ENCODE measurements around the gene NLGN2.
A peak's percentile ranks its signal among the peaks of the same experiment; 100 is the strongest.

NLGN2 gene

DNA sequence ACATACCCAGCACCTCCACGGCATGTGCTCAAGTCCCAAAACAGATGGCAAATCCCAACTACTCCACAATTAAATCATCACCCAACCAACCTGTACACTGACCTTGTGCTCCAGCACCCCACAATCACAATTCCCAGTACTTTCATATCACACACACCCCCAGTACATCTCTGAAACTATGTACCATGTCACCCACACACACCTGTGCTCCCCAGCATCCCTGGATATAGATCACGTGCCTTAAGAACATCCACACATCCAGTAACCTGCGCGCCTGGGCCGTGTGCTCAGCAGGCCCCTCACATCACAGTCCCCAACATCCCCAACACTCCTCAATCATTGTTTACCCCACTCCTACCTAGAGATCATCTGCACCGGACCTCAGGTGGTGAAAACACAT is 2.1 kb downstream of the NLGN2 start:
- FAIRE-seq (no peak), DNase-seq (ENCODE audit: extremely low spot score, insufficient read length, low read depth) (no peak)

- DNase-seq (ENCODE audit: extremely low spot score, insufficient read length, low read depth) (no peak), FAIRE-seq (no peak)
Observed at GRCh38 chr17:7410634-7411426, 3.2 kb downstream of the NLGN2 start.

DNA sequence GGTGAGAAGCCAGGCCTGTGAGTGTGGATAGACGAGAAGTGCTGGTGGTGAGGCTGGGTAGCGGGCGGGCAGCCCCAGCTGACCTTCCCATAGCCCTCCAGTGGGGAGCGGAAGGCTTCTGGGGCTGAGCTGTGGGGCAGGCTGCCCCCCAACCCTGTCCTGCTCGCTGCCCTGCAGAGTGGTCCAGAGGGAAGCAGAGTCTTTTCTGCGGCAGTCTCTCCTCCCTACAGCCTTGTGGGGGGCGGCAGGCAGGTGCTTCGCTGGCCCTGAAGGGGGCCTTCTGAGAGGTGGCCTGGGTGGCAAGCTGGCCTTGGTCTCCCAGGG is 3.7 kb downstream of the NLGN2 start:
- FAIRE-seq (no peak), DNase-seq (ENCODE audit: extremely low spot score, insufficient read length, low read depth) (no peak)

DNA sequence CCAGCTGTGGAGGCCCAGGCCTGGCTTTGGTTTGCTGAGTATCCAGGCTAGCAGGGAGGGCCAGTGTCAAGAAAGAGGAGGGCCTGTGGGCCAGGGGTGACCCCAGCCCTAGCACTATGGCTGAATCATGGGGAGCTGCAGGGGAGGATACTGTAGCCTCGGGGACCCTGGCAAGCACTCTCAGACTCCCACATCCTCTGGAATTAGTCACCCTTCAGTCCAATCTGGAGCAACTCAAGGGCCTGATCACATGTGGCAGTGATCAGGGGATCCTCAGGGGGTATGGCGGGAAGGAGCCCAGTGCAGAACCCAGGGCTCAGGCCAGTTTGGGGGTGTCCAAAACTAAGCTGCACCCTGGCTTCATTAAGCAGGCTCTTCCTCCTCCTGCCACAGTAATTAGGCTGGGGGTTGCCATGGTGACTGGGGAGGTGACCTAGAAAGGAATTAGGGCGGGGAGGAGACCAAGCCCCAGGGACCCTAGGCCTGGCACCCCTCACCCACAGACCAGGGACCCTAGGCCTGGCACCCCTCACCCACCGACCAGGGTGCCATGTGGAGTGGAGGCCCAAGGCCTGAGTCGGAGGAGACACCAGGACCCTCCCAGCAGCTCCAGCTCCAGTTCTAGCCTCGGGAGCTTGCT is 5.8 kb downstream of the NLGN2 start:
- FAIRE-seq (no peak), DNase-seq (ENCODE audit: extremely low spot score, insufficient read length, low read depth) (no peak)

DNA sequence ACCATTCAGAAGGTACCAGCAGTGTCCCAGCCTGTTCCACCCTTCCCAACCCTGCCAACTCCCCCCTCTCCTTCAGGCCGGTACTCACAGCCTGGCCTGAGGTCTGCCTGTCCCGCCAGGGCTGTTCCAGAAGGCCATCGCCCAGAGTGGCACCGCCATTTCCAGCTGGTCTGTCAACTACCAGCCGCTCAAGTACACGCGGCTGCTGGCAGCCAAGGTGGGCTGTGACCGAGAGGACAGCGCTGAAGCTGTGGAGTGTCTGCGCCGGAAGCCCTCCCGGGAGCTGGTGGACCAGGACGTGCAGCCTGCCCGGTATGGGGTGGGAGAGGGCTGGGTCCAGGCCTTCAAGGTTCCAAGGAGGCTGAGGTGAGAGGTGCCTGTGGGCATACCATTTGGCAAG is 7.2 kb downstream of the NLGN2 start:
- DNase-seq (ENCODE audit: extremely low spot score, insufficient read length, low read depth) (no peak), FAIRE-seq (no peak)

DNA sequence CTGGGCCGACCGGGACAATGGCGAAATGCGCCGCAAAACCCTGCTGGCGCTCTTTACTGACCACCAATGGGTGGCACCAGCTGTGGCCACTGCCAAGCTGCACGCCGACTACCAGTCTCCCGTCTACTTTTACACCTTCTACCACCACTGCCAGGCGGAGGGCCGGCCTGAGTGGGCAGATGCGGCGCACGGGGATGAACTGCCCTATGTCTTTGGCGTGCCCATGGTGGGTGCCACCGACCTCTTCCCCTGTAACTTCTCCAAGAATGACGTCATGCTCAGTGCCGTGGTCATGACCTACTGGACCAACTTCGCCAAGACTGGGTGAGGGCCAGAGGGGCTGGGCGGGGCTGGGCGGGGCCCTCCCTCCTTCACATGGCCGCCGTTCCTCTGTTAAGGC is 8.1 kb downstream of the NLGN2 start:
- no peak for DNase-seq (ENCODE audit: extremely low spot score, insufficient read length, low read depth)
- FAIRE-seq: no peak

- FAIRE-seq (peak; percentile 65), DNase-seq (ENCODE audit: extremely low spot score, insufficient read length, low read depth) (no peak)
Observed at GRCh38 chr17:7416323-7416722, 8.7 kb downstream of the NLGN2 start.

- DNase-seq (ENCODE audit: extremely low spot score, insufficient read length, low read depth): no peak
- FAIRE-seq: no peak
Observed at GRCh38 chr17:7417056-7417655, 9.5 kb downstream of the NLGN2 start.

- no peak for DNase-seq (ENCODE audit: extremely low spot score, insufficient read length, low read depth)
- no peak for FAIRE-seq
Observed at GRCh38 chr17:7418472-7419152, 11.0 kb downstream of the NLGN2 start.

GRCh38 chr17:7419819-7420610 is 12.4 kb downstream of the NLGN2 start, which contains the start of gene SPEM1:
SPEM1 (plus strand) TSS chr17:7420324; CDS start chr17:7420385, 61 bp downstream.
- no peak for FAIRE-seq
- DNase-seq (ENCODE audit: extremely low spot score, insufficient read length, low read depth): no peak

DNA sequence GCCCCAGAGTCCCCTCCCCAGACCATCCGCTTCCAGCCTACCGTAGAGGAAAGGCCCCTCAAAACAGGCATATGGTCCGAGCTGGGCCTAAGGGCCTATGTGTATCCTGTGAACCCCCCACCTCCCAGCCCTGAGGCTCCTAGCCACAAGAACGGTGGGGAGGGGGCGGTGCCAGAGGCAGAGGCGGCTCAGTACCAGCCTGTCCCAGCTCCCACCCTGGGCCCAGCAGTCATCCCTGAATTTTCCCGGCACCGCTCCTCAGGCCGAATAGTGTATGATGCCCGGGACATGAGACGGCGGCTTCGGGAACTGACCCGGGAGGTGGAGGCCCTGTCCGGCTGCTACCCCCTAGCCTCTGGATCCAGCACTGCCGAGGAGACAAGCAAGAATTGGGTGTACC is 13.5 kb downstream of the NLGN2 start:
- DNase-seq (ENCODE audit: extremely low spot score, insufficient read length, low read depth): no peak
- FAIRE-seq: no peak

- no peak for FAIRE-seq
Observed at GRCh38 chr17:7423679-7424078, 16.0 kb downstream of the NLGN2 start.

GRCh38 chr17:7425316-7425715 is 17.7 kb downstream of the NLGN2 start, which contains the start of gene SPEM2:
SPEM2 (plus strand) TSS chr17:7425616; CDS start chr17:7425689, 73 bp downstream.
- no peak for FAIRE-seq
- no peak for DNase-seq (ENCODE audit: extremely low spot score, insufficient read length, low read depth)

More at GRCh38 chr17:7423679-7424078, 16.0 kb downstream of the NLGN2 start:
- DNase-seq (ENCODE audit: extremely low spot score, insufficient read length, low read depth): no peak

- DNase-seq (ENCODE audit: extremely low spot score, insufficient read length, low read depth) (no peak), FAIRE-seq (no peak)
Observed at GRCh38 chr17:7425756-7426155, 18.1 kb downstream of the NLGN2 start.

DNA sequence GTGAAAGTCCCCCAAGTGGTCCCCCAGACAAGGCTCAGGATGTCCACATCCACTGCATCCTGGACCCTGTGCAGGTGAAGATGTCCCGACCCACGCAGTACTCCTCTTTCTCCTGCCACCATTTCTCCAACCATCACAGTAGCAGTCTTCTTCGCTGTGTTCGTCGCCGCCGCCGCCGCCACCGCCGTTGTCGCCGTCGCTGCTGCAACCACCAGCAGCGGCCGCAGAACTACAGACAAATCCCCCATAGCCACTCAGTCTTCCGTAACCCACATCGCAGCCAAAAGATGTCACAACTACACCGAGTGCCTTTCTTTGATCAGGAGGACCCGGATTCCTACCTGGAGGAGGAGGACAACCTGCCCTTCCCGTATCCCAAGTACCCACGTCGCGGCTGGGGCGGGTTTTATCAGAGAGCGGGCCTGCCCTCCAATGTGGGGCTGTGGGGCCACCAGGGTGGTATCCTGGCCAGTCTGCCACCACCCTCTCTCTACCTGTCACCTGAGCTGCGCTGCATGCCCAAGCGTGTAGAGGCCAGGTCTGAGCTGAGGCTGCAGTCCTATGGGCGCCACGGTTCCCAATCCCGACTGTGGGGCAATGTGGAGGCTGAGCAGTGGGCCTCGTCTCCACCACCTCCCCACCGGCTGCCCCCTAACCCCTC is 18.7 kb downstream of the NLGN2 start:
- no peak for DNase-seq (ENCODE audit: extremely low spot score, insufficient read length, low read depth)
- no peak for FAIRE-seq

DNA sequence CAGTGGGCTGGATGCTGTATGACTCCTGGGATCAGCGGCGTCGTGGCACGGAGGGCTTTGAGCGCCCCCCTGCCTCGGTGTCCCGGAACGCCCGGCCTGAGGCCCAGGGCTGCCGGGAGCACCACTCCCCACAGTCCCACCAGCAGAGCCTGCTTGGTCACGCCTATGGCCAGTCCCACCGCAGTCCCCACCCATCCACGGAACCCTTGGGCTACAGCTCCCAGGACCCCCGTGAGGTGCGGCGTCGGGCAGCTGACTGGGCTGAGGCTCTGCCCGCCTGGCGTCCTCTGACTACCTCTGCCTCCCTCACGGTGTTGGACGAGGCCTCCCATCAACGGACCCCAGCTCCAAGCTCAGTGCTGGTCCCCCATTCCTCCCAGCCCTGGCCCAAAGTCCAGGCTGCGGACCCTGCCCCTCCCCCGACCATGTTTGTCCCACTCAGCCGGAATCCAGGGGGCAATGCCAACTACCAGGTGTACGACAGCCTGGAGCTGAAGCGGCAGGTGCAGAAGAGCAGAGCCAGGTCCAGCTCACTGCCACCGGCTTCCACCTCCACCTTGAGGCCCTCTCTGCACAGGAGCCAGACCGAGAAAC is 19.3 kb downstream of the NLGN2 start:
- DNase-seq (ENCODE audit: extremely low spot score, insufficient read length, low read depth) (no peak), FAIRE-seq (no peak)

- no peak for FAIRE-seq
- no peak for DNase-seq (ENCODE audit: extremely low spot score, insufficient read length, low read depth)
Observed at GRCh38 chr17:7427549-7427948, 19.9 kb downstream of the NLGN2 start.

DNA sequence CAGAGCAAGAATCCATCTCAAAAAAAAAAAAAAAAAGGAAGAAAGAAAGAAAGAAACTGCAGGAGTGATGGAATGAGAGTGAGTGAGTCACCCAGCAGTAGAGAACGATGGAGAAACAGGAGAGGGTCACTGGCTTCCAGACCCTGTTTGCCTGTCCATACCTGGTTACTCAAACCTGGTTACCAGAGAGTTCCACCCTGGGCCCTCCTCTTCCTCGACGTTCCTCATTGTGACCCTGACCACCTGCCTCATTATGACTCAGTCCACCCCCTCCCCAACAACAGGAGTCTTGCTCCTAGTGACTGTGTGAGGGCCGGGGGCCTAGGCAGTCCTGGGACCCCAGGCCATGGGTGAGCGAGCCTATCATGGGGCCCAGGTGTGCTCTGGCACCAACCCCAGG is 20.9 kb downstream of the NLGN2 start, which contains the start of gene SPEM3:
Gene SPEM3, plus strand, starts transcription at position 301 of the 400 bp plus-strand sequence. Its CDS starts 46 bp downstream, at position 347.
- no peak for FAIRE-seq
- no peak for DNase-seq (ENCODE audit: extremely low spot score, insufficient read length, low read depth)

GRCh38 chr17:7429722-7430121 is 22.1 kb downstream of the NLGN2 start:
- DNase-seq (ENCODE audit: extremely low spot score, insufficient read length, low read depth) (no peak), FAIRE-seq (no peak)

Data from GM18507 (cell line).